GM20000 (cell line): ENCODE data around the gene ROBO1.

Experiments used
- DNase-seq: peaks from one replicate; pipeline ENCODE4 v3.0.0; 2012; ENCODE audit warnings: low spot score
- TF ChIP-seq, protein P1 (sequence below): IDR thresholded peaks from 2 replicates; pipeline ENCODE4 v1.5.1; 2012; ENCODE audit warnings: mild to moderate bottlenecking, control low read depth; ENCODE audit errors: extremely low read depth, missing control alignments

Gene ROBO1

DNA sequence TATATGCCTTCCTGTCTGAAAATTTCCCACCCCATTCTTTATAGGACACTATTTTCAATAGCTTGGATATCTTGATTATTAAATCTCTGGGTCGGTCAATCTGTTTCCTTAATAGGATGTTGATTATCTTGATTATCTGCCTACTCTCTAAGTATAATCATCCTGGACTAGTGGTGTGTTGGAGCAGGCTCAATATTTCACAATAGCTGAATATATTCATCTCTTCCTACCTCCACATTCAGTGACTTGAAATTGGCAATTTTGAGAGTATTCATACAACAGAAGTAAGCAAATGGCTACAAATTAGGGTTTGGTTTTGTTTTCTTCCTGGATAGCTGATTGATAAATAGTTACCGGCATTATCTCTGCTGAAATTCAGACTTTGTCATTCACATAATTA, 1162.6 kb downstream of the ROBO1 start:
- TF ChIP-seq, protein P1, sequence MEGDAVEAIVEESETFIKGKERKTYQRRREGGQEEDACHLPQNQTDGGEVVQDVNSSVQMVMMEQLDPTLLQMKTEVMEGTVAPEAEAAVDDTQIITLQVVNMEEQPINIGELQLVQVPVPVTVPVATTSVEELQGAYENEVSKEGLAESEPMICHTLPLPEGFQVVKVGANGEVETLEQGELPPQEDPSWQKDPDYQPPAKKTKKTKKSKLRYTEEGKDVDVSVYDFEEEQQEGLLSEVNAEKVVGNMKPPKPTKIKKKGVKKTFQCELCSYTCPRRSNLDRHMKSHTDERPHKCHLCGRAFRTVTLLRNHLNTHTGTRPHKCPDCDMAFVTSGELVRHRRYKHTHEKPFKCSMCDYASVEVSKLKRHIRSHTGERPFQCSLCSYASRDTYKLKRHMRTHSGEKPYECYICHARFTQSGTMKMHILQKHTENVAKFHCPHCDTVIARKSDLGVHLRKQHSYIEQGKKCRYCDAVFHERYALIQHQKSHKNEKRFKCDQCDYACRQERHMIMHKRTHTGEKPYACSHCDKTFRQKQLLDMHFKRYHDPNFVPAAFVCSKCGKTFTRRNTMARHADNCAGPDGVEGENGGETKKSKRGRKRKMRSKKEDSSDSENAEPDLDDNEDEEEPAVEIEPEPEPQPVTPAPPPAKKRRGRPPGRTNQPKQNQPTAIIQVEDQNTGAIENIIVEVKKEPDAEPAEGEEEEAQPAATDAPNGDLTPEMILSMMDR: no peak
- DNase-seq: no peak

DNA sequence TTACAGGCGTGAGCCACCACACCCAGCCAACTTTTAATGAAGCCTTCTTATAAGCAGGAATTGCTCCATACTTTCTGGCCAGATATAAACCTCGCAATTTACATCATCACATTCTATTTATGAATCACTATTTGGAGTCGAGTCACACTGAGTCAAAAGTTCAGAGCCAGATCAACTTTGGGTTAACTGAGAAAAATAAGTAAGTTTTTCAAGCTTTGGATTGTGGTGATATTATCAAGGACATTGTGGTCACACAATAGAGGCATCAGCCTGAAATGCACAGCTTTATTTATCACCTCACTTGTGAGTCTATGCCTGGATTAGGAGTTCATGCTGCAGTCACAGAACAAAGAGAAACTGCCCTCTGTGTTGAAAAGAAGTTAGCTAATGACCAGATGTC, 1163.5 kb downstream of the ROBO1 start:
- TF ChIP-seq, protein P1: no peak
- no peak for DNase-seq

DNA sequence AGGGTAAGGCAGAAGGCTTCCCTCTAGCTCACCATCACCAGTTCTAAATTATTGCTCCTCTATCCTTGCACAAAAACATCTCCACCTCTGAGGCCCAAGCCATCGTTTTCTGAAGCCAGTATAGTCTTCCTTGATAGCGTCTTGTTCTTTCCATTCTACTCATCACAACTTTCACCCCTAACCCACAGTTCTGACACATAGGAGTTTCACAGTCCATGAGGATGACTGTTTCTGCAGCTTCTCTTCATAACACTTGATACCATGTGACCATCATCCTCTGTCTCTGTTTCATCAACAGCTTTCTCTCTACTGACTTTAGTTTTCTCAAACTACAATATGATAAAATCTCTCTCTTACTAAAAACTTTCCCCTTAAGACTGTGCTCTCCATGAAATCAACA, 1166.5 kb downstream of the ROBO1 start:
- no peak for DNase-seq
- TF ChIP-seq, protein P1: no peak

DNA sequence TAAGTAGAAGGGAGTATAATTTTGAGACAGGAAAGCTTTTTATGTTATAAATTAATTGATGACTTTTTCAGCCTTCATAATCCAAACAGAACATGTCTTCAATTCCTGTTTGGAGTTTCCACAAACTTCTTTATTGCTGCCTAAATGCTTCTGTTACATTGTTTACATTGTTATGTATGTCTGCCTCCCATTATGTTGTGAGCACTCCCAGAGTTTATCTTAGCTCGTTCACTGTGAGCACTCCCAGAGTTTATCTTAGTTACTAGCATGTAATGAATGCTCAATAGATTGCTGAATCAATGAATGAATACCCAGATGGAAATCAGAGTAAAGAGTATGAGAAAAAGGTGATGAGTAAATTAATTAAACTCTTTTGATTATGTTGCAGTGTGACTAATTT, 1178.0 kb downstream of the ROBO1 start:
- DNase-seq: no peak

DNA sequence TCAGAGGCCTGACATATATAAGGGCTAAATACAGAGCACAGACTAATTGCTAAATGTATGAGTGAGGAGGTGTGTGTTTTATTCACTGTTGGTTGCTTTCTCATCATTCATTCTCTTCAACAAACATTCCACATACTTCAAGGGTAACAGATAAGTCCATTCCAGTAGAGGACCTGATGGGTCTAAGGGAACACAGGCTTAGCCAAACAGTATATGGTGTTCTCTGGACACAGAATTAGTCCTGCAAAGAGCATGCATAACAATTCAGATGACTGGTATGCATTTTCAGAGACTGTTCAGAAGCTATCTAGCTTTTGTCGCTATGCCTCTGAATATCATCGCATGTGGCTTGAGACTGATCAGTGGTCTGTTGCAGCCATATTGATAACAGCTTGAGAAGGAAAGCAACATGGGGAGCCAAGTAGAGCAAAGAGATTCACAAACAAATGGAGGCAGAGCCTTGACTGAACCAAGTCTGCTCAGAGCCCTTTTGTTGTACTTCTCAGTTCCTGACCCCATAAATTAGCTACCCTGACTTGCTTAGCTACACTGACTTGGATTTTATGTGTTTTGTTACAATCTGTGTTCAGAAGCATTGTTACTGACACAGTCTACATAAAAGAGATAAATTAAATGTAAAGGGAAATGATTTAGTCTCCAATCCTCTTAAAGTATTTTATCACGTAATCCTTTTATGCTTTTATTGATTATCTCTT, 1178.7 kb downstream of the ROBO1 start:
- no peak for DNase-seq
- TF ChIP-seq, protein P1: no peak

More for the DNA sequence above, 1178.0 kb downstream of the ROBO1 start:
- TF ChIP-seq, protein P1: no peak

DNA sequence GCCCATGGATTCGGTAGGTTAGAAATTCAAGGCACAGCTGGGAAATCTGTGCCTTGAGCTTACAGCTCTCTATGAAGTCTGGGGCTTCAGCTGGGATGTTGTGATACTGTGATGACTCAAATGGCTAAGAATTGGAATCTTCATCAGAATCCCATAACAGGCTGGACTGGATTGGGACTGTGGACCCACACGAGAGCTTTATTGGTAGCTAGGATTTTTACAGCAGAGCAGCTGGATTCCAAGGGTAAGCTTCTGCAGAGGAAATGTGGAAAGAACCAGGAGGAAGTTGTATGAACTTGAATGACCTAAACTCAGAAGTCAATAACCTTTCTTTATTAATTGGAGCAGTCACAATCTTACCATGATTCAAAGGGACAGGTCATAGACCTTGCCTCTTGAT, 1187.1 kb downstream of the ROBO1 start:
- TF ChIP-seq, protein P1: no peak
- DNase-seq: no peak

DNA sequence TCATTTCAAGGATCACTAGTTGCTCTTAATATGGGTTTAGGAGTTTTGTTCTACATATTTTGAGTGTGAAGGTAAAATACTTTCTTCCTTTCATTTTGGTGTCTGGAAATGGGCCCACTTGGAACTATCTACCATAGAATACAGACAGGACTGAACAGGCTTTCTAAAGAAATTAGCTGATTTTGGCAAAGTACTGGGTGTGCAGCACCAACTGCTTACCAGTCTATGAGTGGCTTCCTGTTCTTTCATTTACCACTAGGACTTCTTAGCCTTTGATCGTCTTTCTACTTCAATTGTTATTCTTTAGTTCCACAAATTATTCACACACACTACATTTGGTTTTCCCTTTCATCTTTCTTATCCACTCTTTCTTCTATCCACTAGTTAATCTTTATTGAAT, 1196.3 kb downstream of the ROBO1 start:
- no peak for DNase-seq
- TF ChIP-seq, protein P1: no peak
